Measurements from ENCODE around the gene LHX6.

The LHX6 gene

GRCh38 chr9:122228568-122229484 is at the start of gene LHX6:
Gene LHX6 (minus strand): TSS chr9:122228957. CDS start chr9:122228740, 217 bp downstream.
- DNase-seq (ENCODE audit: low read depth in 3 of 3), result no peak

- no peak for DNase-seq (ENCODE audit: low read depth in 3 of 3)
These were observed 48.6 kb upstream of the LHX6 start for GRCh38 chr9:122277285-122277897.

- no peak for DNase-seq (ENCODE audit: low read depth in 3 of 3)
These were observed 47.3 kb upstream of the LHX6 start for GRCh38 chr9:122276096-122276495.

GRCh38 chr9:122274055-122274454 is 45.3 kb upstream of the LHX6 start:
- DNase-seq (ENCODE audit: low read depth in 3 of 3), result no peak

- no peak for DNase-seq (ENCODE audit: low read depth in 3 of 3)
These were observed 39.5 kb upstream of the LHX6 start for GRCh38 chr9:122268041-122268814.

GRCh38 chr9:122265149-122265915 is 36.6 kb upstream of the LHX6 start:
- no peak for DNase-seq (ENCODE audit: low read depth in 3 of 3)

GRCh38 chr9:122264360-122265148 is 35.8 kb upstream of the LHX6 start, which contains the start of the genes MRRF and RBM18:
Gene MRRF (plus strand): TSS chr9:122264882. CDS start chr9:122270892, 6,010 bp downstream.
Gene RBM18 (minus strand): TSS chr9:122264840. CDS start chr9:122261492, 3,348 bp downstream.
- DNase-seq (ENCODE audit: low read depth in 3 of 3), result peak; percentile 76 to 84 (median 78)

- DNase-seq (ENCODE audit: low read depth in 3 of 3), result no peak
These were observed 35.1 kb upstream of the LHX6 start for GRCh38 chr9:122263699-122264349.

- no peak for DNase-seq (ENCODE audit: low read depth in 3 of 3)
These were observed 33.3 kb upstream of the LHX6 start for GRCh38 chr9:122262073-122262472.

- no peak for DNase-seq (ENCODE audit: low read depth in 3 of 3)
These were observed 32.7 kb upstream of the LHX6 start for GRCh38 chr9:122261469-122261881.

GRCh38 chr9:122258886-122259415 is 30.2 kb upstream of the LHX6 start:
- no peak for DNase-seq (ENCODE audit: low read depth in 3 of 3)

- no peak for DNase-seq (ENCODE audit: low read depth in 3 of 3)
These were observed 27.4 kb upstream of the LHX6 start for GRCh38 chr9:122256206-122256605.

GRCh38 chr9:122254761-122255160 is 26.0 kb upstream of the LHX6 start:
- DNase-seq (ENCODE audit: low read depth in 3 of 3), result no peak

GRCh38 chr9:122252796-122253195 is 24.0 kb upstream of the LHX6 start:
- no peak for DNase-seq (ENCODE audit: low read depth in 3 of 3)

- no peak for DNase-seq (ENCODE audit: low read depth in 3 of 3)
These were observed 22.6 kb upstream of the LHX6 start for GRCh38 chr9:122251351-122251750.

GRCh38 chr9:122248448-122248865 is 19.7 kb upstream of the LHX6 start:
- DNase-seq (ENCODE audit: low read depth in 3 of 3), result no peak

GRCh38 chr9:122246666-122247065 is 17.9 kb upstream of the LHX6 start:
- DNase-seq (ENCODE audit: low read depth in 3 of 3), result no peak

- DNase-seq (ENCODE audit: low read depth in 3 of 3), result no peak
These were observed 15.6 kb upstream of the LHX6 start for GRCh38 chr9:122244349-122244748.

- no peak for DNase-seq (ENCODE audit: low read depth in 3 of 3)
These were observed 11.0 kb upstream of the LHX6 start for GRCh38 chr9:122239722-122240121.

- DNase-seq (ENCODE audit: low read depth in 3 of 3), result no peak
These were observed 7.9 kb upstream of the LHX6 start for GRCh38 chr9:122236681-122237080.
